Effector memory CD4-positive, alpha-beta T cell (primary cell): ENCODE data around the gene CENPI.

Source experiments
- DNase-seq, 3 donors: peaks; one replicate each; pipeline ENCODE4 v3.0.0-alpha.2; 2020
- H3K27ac ChIP-seq: 2 replicates; pipeline ENCODE4 v1.7.0; 2013; ENCODE audit warnings: mild to moderate bottlenecking, low read length, moderate library complexity; ENCODE audit not compliant: insufficient read depth, poor library complexity, severe bottlenecking
- H3K27me3 ChIP-seq: replicated peaks from 2 replicates; pipeline ENCODE4 v1.7.0; 2013; ENCODE audit warnings: mild to moderate bottlenecking, low read length; ENCODE audit not compliant: insufficient read depth, control insufficient read depth, poor library complexity, severe bottlenecking
- H3K36me3 ChIP-seq: 2 replicates; pipeline ENCODE4 v1.7.0; 2013; ENCODE audit warnings: mild to moderate bottlenecking, low read length, moderate library complexity; ENCODE audit not compliant: control insufficient read depth, insufficient read depth
- H3K4me1 ChIP-seq: 2 replicates; pipeline ENCODE4 v1.7.0; 2013; ENCODE audit warnings: low read length, mild to moderate bottlenecking; ENCODE audit not compliant: control insufficient read depth, insufficient read depth, poor library complexity, severe bottlenecking
- H3K4me3 ChIP-seq: 2 replicates; pipeline ENCODE4 v1.7.0; 2013; ENCODE audit warnings: low read length, low read depth, mild to moderate bottlenecking; ENCODE audit not compliant: insufficient read depth, poor library complexity, severe bottlenecking
- H3K9me3 ChIP-seq: 2 replicates; pipeline ENCODE4 v1.7.0; 2013; ENCODE audit warnings: mild to moderate bottlenecking, low read length, moderate library complexity; ENCODE audit not compliant: control insufficient read depth

The CENPI gene

GRCh38 chrX:101079736-101080270, 18.2 kb upstream of the CENPI start:
- H3K36me3 ChIP-seq: no peaks in the 10 kb centered on the region
- H3K4me1 ChIP-seq: no peaks in the 10 kb centered on the region
- no peaks in the 10 kb centered on the region for H3K9me3 ChIP-seq
- H3K27me3 ChIP-seq: no peaks in the 10 kb centered on the region
- no peak overlapping the region for H3K4me3 ChIP-seq
- no peak overlapping the region for H3K27ac ChIP-seq
- DNase-seq: no peak

DNA sequence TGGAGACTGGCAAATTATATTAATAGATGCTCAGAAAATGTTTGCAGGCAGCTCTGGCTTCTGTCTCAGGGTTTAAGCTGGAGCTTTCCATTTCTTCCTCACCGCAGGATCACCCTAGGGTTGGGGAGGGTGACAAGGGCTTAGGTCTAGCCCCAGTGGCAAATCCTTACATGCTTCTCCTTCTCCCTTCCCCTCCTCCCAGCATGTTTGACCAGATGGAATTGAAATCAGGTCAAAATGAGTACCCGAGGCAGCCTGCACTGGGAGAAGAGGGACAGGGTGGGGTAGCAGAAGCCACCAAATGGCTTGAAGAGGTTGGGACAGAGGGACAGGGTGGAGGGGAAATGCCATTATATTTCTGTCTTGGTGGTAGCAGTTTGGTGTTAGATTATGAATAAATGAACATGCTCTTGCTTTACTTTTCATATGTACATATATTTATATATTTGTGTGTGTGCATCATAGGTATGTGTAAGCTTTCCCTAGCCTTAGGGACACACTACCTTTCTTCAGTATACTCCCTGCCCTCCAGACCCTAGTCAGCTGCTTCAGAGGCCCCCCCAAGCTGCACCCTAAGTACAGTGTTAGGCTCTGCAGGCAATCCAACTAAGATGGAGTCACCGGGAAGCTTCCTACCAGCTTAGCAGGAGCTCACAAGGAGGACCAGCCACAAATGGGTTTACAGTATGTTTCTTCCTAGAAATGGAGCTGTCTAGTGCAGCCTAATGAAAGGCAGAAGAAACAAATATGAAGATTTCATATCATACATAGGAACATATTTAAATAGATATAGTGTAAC, 17.5 kb upstream of the CENPI start:
- Histone ChIP-seq H3K9me3 (no peaks in the 10 kb centered on the region), H3K36me3 (no peaks in the 10 kb centered on the region), H3K4me1 (no peaks in the 10 kb centered on the region), H3K4me3 (no peak overlapping the region), H3K27ac (no peak overlapping the region), H3K27me3 (no peaks in the 10 kb centered on the region)
- DNase-seq: no peak

DNA sequence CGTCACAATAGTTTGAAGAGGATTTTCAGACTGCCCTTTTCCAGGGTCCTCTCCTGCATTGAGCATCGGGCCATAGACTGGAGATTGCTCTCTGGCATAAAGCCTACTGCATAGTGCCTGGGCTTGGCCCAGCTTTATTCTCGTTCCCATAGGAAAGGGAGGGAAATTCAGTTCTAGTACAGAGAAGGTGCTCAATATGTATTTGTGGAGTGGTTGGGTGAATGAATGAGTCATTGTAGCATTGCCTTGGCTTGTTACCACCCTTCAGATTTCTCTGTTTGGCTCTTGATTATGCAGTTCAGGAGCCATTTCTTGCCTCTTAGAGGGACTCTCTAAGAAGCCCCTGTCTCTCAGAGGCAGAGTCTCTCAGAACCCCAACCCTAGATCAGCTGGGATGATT, 16.8 kb upstream of the CENPI start:
- no peaks in the 10 kb centered on the region for H3K27me3 ChIP-seq
- no peaks in the 10 kb centered on the region for H3K4me1 ChIP-seq
- no peaks in the 10 kb centered on the region for H3K36me3 ChIP-seq
- no peaks in the 10 kb centered on the region for H3K9me3 ChIP-seq
- no peak overlapping the region for H3K27ac ChIP-seq
- no peak for DNase-seq
- H3K4me3 ChIP-seq: no peak overlapping the region

GRCh38 chrX:101091817-101092216, 6.2 kb upstream of the CENPI start:
- no peaks in the 10 kb centered on the region for H3K4me1 ChIP-seq
- no peak overlapping the region for H3K4me3 ChIP-seq
- no peaks in the 10 kb centered on the region for H3K27me3 ChIP-seq
- H3K36me3 ChIP-seq: no peaks in the 10 kb centered on the region
- H3K27ac ChIP-seq: no peak overlapping the region
- no peak for DNase-seq
- H3K9me3 ChIP-seq: no peaks in the 10 kb centered on the region

GRCh38 chrX:101108284-101108683, 10.3 kb downstream of the CENPI start:
- no peak for DNase-seq
- Histone ChIP-seq H3K36me3 (no peaks in the 10 kb centered on the region), H3K4me3 (no peak overlapping the region), H3K9me3 (no peaks in the 10 kb centered on the region), H3K27me3 (no peaks in the 10 kb centered on the region), H3K4me1 (no peaks in the 10 kb centered on the region), H3K27ac (no peak overlapping the region)

DNA sequence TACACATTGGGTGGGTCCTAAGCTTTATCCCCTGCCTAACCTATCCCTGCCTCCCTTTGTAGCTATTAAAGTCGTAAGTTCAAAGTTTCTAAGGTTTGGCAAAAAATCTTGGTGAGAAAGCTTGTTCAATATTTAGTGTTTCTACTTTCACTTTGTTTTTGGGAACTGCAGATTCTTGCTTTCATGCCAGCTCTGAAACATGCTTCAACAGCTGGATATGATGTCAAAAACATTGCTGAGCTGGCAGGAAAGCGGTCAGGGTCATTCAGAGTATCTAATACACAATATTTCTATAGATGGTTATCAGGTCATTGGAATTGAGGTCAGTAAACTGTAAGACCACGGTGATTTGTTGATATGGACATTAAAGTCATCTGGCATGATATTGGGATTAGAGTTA, 19.7 kb downstream of the CENPI start:
- Histone ChIP-seq H3K9me3 (no peaks in the 10 kb centered on the region), H3K36me3 (no peaks in the 10 kb centered on the region), H3K27me3 (no peaks in the 10 kb centered on the region), H3K27ac (no peak overlapping the region), H3K4me1 (no peaks in the 10 kb centered on the region), H3K4me3 (no peak overlapping the region)
- no peak for DNase-seq

DNA sequence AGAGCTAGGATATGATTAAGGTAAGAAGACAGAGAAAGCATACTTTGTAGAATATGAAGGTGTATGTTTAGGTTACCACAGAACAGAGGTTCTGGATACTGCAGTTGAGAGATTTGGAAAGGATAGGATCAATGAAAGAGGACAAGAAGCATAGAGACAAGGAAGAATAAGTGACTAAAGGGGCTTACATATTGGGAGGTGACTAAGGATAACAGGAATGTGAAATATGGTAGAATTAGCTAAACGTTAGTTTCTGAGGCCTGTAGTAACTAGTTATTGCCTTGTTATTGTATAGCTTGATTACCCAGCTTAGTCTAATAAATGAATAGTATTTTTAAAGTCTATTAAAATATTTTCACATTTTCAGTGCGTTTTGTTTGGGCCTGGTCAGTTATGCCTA, 38.2 kb downstream of the CENPI start:
- H3K27ac ChIP-seq: no peak overlapping the region
- H3K4me1 ChIP-seq: no peaks in the 10 kb centered on the region
- no peaks in the 10 kb centered on the region for H3K36me3 ChIP-seq
- no peak for DNase-seq
- H3K27me3 ChIP-seq: no peaks in the 10 kb centered on the region
- no peak overlapping the region for H3K4me3 ChIP-seq
- H3K9me3 ChIP-seq: no peaks in the 10 kb centered on the region
